ENCODE results near the gene NISCH.

Gene NISCH

DNA sequence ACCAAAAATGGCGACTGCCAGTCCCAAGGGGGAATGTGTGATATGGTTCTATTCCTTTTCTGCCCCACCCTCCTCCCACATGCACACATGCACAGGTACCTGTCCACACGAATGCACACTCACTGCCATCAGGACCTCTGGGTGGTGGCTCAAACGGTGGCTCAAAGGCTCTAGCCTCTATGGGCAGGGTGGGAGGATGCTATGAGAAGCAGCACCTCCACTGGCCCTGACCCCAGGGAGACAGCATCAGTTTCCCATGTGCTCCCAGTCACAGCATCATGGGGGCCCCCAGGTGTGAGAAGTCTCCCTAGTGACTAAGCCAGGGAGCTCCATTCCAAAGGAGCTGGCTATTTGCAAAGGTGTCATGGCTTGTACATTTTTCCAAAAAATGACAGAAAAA lies 26.4 kb upstream of the NISCH start:
- Histone ChIP-seq H3K27me3 (replicated peaks; ENCODE audit: insufficient read depth, low read length) (no peaks in the 10 kb centered on the region), H3K9me2 (replicated peaks; ENCODE audit: insufficient read depth, low read length) (no peaks in the 10 kb centered on the region), H3K4me1 (ENCODE audit: low read length) (no peaks in the 10 kb centered on the region), H3K27ac (ENCODE audit: low read length) (no peak overlapping the region), H3K9ac (ENCODE audit: low read length) (no peak overlapping the region), H3K79me2 (ENCODE audit: low read length) (no peaks in the 10 kb centered on the region), H3K36me3 (replicated peaks; ENCODE audit: insufficient read depth, low read length) (no peaks in the 10 kb centered on the region), H3F3A (ENCODE audit: insufficient read depth, low read length) (no peaks in the 10 kb centered on the region), H3K4me3 (ENCODE audit: low read length) (no peak overlapping the region), H3K9me3 (replicated peaks; ENCODE audit: insufficient read depth, low read length) (no peaks in the 10 kb centered on the region), H2AFZ (ENCODE audit: low read length) (no peak overlapping the region), H3K4me2 (ENCODE audit: low read depth, low read length) (no peak overlapping the region), H4K20me1 (ENCODE audit: insufficient read depth, low read length) (no peaks in the 10 kb centered on the region)
- TF ChIP-seq, protein P1, sequence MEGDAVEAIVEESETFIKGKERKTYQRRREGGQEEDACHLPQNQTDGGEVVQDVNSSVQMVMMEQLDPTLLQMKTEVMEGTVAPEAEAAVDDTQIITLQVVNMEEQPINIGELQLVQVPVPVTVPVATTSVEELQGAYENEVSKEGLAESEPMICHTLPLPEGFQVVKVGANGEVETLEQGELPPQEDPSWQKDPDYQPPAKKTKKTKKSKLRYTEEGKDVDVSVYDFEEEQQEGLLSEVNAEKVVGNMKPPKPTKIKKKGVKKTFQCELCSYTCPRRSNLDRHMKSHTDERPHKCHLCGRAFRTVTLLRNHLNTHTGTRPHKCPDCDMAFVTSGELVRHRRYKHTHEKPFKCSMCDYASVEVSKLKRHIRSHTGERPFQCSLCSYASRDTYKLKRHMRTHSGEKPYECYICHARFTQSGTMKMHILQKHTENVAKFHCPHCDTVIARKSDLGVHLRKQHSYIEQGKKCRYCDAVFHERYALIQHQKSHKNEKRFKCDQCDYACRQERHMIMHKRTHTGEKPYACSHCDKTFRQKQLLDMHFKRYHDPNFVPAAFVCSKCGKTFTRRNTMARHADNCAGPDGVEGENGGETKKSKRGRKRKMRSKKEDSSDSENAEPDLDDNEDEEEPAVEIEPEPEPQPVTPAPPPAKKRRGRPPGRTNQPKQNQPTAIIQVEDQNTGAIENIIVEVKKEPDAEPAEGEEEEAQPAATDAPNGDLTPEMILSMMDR (IDR thresholded peaks at IDR 0.05; ENCODE audit: low read length) = no peak
- TF ChIP-seq EZH2 (optimal IDR thresholded peaks at IDR 0.05; ENCODE audit: low read depth, low read length) (no peak), EZH2phosphoT487 (IDR thresholded peaks at IDR 0.05; ENCODE audit: low read length) (no peak)
- DNase-seq = no peak

DNA sequence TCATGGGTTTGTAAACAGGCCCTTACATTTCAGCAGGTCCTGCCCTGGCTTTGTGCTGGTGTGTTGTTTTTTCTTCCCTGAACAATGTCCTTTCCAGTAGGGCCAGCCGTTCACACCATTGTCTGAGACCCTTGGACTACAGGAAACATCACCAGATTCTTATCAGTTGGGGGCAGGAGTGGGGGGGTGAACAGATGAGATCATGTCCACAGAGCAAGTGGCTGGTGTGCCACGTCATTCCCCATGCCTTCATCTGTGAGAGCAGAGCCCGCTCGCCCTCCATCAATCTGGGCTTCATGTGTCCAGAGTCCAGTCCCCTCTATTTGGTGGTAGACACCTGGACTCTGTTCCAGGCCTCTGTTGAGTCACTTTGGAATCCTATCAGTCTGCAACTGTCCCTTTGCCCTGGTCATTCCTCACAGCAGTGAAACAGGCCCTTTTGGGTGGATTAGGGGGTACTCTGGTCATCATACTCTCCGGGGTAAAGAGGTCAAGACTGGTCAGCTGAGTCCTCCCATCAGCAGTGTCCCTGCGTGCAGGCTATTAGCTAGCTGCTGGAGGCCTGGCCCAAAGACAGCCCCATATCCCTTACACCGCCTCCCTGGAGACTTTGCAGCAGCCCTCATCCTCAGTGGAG lies 25.5 kb upstream of the NISCH start:
- Histone ChIP-seq H3K9me2 (replicated peaks; ENCODE audit: insufficient read depth, low read length) (no peaks in the 10 kb centered on the region), H3K79me2 (ENCODE audit: low read length) (no peaks in the 10 kb centered on the region), H3K4me3 (ENCODE audit: low read length) (no peak overlapping the region), H3K9ac (ENCODE audit: low read length) (no peak overlapping the region), H3F3A (ENCODE audit: insufficient read depth, low read length) (no peaks in the 10 kb centered on the region), H2AFZ (ENCODE audit: low read length) (no peak overlapping the region), H3K9me3 (replicated peaks; ENCODE audit: insufficient read depth, low read length) (no peaks in the 10 kb centered on the region), H3K36me3 (replicated peaks; ENCODE audit: insufficient read depth, low read length) (no peaks in the 10 kb centered on the region), H3K27ac (ENCODE audit: low read length) (no peak overlapping the region), H3K4me1 (ENCODE audit: low read length) (no peaks in the 10 kb centered on the region), H3K27me3 (replicated peaks; ENCODE audit: insufficient read depth, low read length) (no peaks in the 10 kb centered on the region), H3K4me2 (ENCODE audit: low read depth, low read length) (no peak overlapping the region), H4K20me1 (ENCODE audit: insufficient read depth, low read length) (no peaks in the 10 kb centered on the region)
- no peak for TF ChIP-seq EZH2 (optimal IDR thresholded peaks at IDR 0.05; ENCODE audit: low read depth, low read length)
- no peak for DNase-seq

DNA sequence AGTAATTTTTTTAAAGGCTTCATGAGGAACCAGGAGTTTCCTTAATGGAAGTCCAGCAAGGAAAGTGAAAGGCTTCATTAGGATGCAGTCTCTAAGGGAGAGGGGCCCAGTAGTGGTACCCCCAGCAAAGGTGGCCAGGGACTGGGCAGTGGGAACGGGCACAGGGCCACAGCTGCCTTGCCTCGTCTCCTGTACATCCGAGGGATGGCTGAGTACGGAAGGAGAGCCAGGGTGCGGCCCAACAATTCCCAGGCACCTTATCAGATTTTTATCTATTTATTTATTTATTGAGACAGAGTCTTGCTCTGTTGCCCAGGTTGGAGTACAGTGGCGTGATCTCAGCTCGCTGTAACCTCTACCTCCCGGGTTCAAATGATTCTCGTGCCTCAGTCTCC lies 25.0 kb upstream of the NISCH start:
- no peaks in the 10 kb centered on the region for H3K27me3 ChIP-seq (replicated peaks; ENCODE audit: insufficient read depth, low read length)
- no peaks in the 10 kb centered on the region for H3K9me2 ChIP-seq (replicated peaks; ENCODE audit: insufficient read depth, low read length)
- no peaks in the 10 kb centered on the region for H4K20me1 ChIP-seq (ENCODE audit: insufficient read depth, low read length)
- H3K9me3 ChIP-seq (replicated peaks; ENCODE audit: insufficient read depth, low read length) = no peaks in the 10 kb centered on the region
- DNase-seq = no peak
- H3K4me3 ChIP-seq (ENCODE audit: low read length) = no peak overlapping the region
- no peaks in the 10 kb centered on the region for H3K79me2 ChIP-seq (ENCODE audit: low read length)
- H3K4me2 ChIP-seq (ENCODE audit: low read depth, low read length) = no peak overlapping the region
- H3K4me1 ChIP-seq (ENCODE audit: low read length) = no peaks in the 10 kb centered on the region
- no peak overlapping the region for H3K27ac ChIP-seq (ENCODE audit: low read length)
- no peak for TF ChIP-seq EZH2 (optimal IDR thresholded peaks at IDR 0.05; ENCODE audit: low read depth, low read length)
- TF ChIP-seq, protein P1 (IDR thresholded peaks at IDR 0.05; ENCODE audit: low read length) = no peak
- no peak for TF ChIP-seq EZH2phosphoT487 (IDR thresholded peaks at IDR 0.05; ENCODE audit: low read length)
- H3F3A ChIP-seq (ENCODE audit: insufficient read depth, low read length) = no peaks in the 10 kb centered on the region
- no peak overlapping the region for H3K9ac ChIP-seq (ENCODE audit: low read length)
- H2AFZ ChIP-seq (ENCODE audit: low read length) = no peak overlapping the region
- H3K36me3 ChIP-seq (replicated peaks; ENCODE audit: insufficient read depth, low read length) = no peaks in the 10 kb centered on the region

DNA sequence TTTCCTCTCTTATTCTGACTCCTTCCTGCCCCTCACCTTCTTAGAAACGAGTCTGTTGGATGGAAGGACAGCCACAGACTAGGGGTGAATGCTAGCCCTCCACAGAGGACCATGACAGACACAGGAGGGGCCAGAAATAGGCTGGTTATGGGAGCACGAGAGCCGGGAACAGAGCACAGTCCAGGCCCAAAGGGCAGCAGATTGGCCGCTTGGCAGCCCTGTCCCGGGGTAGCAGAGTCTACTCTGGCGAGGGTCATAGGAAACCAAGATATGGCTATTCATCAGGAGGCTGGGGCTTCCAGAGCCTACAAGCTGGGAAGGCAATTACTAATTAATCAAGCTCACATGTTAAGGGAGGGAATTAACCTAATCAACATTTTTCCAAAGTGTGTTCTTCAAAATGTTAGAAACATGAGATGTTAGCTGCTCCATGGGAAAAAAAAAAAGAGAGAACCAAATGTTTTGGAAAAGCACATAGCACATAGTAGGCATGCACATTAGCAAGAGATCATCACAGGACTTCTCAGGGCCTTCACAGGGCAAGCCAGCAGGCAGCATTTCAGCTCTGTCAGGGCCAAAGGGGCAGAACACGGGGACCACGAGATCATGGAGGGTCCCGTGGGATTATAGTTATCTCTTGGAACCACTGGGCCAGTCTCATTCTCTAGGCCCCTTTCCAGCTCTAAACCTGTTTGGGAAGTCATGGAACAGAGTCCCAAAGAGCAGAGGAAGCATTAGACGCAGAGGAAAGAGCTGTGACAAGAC lies 23.8 kb upstream of the NISCH start:
- H3K27ac ChIP-seq (ENCODE audit: low read length) = no peak overlapping the region
- no peak overlapping the region for H3K9ac ChIP-seq (ENCODE audit: low read length)
- no peaks in the 10 kb centered on the region for H3F3A ChIP-seq (ENCODE audit: insufficient read depth, low read length)
- no peaks in the 10 kb centered on the region for H3K79me2 ChIP-seq (ENCODE audit: low read length)
- H4K20me1 ChIP-seq (ENCODE audit: insufficient read depth, low read length) = no peaks in the 10 kb centered on the region
- no peak overlapping the region for H3K4me3 ChIP-seq (ENCODE audit: low read length)
- H3K4me2 ChIP-seq (ENCODE audit: low read depth, low read length) = no peak overlapping the region
- no peak for TF ChIP-seq EZH2 (optimal IDR thresholded peaks at IDR 0.05; ENCODE audit: low read depth, low read length)
- TF ChIP-seq, protein P1 (IDR thresholded peaks at IDR 0.05; ENCODE audit: low read length) = no peak
- no peak for TF ChIP-seq EZH2phosphoT487 (IDR thresholded peaks at IDR 0.05; ENCODE audit: low read length)
- no peak for DNase-seq
- no peak overlapping the region for H2AFZ ChIP-seq (ENCODE audit: low read length)
- H3K4me1 ChIP-seq (ENCODE audit: low read length) = no peaks in the 10 kb centered on the region
- H3K27me3 ChIP-seq (replicated peaks; ENCODE audit: insufficient read depth, low read length) = no peaks in the 10 kb centered on the region
- no peaks in the 10 kb centered on the region for H3K36me3 ChIP-seq (replicated peaks; ENCODE audit: insufficient read depth, low read length)
- no peaks in the 10 kb centered on the region for H3K9me3 ChIP-seq (replicated peaks; ENCODE audit: insufficient read depth, low read length)
- H3K9me2 ChIP-seq (replicated peaks; ENCODE audit: insufficient read depth, low read length) = no peaks in the 10 kb centered on the region

Measured in MM.1S (cell line).